Immature natural killer cell (primary cell): ENCODE measurements around the gene MMP28. TPM values are rescaled to one million over a fixed set of nuclear protein-coding genes. Genes with fewer than 3 reads are reported as not detected.

Experiments
- polyA plus RNA-seq, 3 donors: library from polyadenylated mRNA; unstranded; fragments of 300-500 nt; fragmentation: Illumina TruSeq; gene quantifications; one replicate each; pipeline ENCODE4 v1.2.3, GENCODE V29; 2021

Gene MMP28
- polyA plus RNA-seq, 3 donors from 2014 or later = not detected

Other genes starting within 250 kb of the MMP28 start
- gene SLFN14, start 234.8 kb downstream of the MMP28 start, polyA plus RNA-seq = under 1 TPM in 2 of 3 donors, not detected in 1; 0.10 to 0.50 TPM
- 1 to 10 TPM in 2 of 3 donors, not detected in 1; 1.7 to 2.0 TPM for gene PEX12, start 217.1 kb downstream of the MMP28 start, polyA plus RNA-seq
- gene AP2B1, start 208.3 kb downstream of the MMP28 start, polyA plus RNA-seq = 10 to 100 TPM; 43.7 to 79.9 (median 51.4) TPM
- not detected for gene RASL10B, start 64.0 kb downstream of the MMP28 start, polyA plus RNA-seq
- gene GAS2L2, start 42.4 kb downstream of the MMP28 start, polyA plus RNA-seq = not detected
- under 1 TPM in 2 of 3 donors, not detected in 1; 0.28 to 0.34 TPM for gene C17orf50, start 34.8 kb downstream of the MMP28 start, polyA plus RNA-seq
- gene TAF15, start 13.8 kb upstream of the MMP28 start, polyA plus RNA-seq = 10 to 100 TPM in 2 of 3 donors, 1 to 10 TPM in 1; 9.4 to 35.5 (median 10.3) TPM
- gene HEATR9, start 73.2 kb upstream of the MMP28 start, polyA plus RNA-seq = under 1 TPM in 2 of 3 donors, not detected in 1; 0.11 to 0.19 TPM
- 1,000 to 10,000 TPM; 1,095 to 2,255 (median 1,960) TPM for gene CCL5, start 84.7 kb upstream of the MMP28 start, polyA plus RNA-seq
- gene RDM1, start 135.1 kb upstream of the MMP28 start, polyA plus RNA-seq = 1 to 10 TPM in 1 of 3 donors, under 1 TPM in 1, not detected in 1; 0.82 to 1.7 TPM
- not detected for gene LYZL6, start 148.1 kb upstream of the MMP28 start, polyA plus RNA-seq
- gene CCL16, start 185.9 kb upstream of the MMP28 start, polyA plus RNA-seq = not detected
- gene CCL14, start 191.1 kb upstream of the MMP28 start, polyA plus RNA-seq = not detected
- not detected for gene CCL15, start 205.9 kb upstream of the MMP28 start, polyA plus RNA-seq
- 1 to 10 TPM in 2 of 3 donors, under 1 TPM in 1; 0.60 to 2.6 (median 2.1) TPM for gene CCL23, start 222.3 kb upstream of the MMP28 start, polyA plus RNA-seq